Hepatocyte (in vitro differentiated cells): ENCODE results near the gene KRTAP5-7.

Source experiments
- EZH2 ChIP-seq: fragments of 200-600 bp; sonication (generic); IDR thresholded peaks from 2 replicates; pipeline ENCODE4 v1.6.1; 2016; ENCODE audit warnings: antibody characterized with exemption, mild to moderate bottlenecking, borderline replicate concordance
- TF ChIP-seq, protein P1 (sequence below): fragments of 200-600 bp; sonication (generic); IDR thresholded peaks from 2 replicates; pipeline ENCODE4 v1.5.1; 2016; ENCODE audit warnings: antibody characterized with exemption, mild to moderate bottlenecking; ENCODE audit not compliant: poor library complexity

GRCh38 chr11:71519546-71519945 is 7.5 kb upstream of the KRTAP5-7 start:
- TF ChIP-seq, protein P1, sequence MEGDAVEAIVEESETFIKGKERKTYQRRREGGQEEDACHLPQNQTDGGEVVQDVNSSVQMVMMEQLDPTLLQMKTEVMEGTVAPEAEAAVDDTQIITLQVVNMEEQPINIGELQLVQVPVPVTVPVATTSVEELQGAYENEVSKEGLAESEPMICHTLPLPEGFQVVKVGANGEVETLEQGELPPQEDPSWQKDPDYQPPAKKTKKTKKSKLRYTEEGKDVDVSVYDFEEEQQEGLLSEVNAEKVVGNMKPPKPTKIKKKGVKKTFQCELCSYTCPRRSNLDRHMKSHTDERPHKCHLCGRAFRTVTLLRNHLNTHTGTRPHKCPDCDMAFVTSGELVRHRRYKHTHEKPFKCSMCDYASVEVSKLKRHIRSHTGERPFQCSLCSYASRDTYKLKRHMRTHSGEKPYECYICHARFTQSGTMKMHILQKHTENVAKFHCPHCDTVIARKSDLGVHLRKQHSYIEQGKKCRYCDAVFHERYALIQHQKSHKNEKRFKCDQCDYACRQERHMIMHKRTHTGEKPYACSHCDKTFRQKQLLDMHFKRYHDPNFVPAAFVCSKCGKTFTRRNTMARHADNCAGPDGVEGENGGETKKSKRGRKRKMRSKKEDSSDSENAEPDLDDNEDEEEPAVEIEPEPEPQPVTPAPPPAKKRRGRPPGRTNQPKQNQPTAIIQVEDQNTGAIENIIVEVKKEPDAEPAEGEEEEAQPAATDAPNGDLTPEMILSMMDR: no peak
- TF ChIP-seq EZH2: no peak
